Measurements from ENCODE around the gene NINJ1.

Gene NINJ1

GRCh38 chr9:93139365-93140182 is 5.5 kb upstream of the NINJ1 start:
- peak overlapping the region in 3 of 10 experiments; percentile 15 to 34 (median 21); a peak in 4 of 20 replicates for H3K4me3 ChIP-seq
- H3K27me3 ChIP-seq = no peaks in the 10 kb centered on the region
- peak overlapping the region; percentile 55 to 87 (median 78) for H3K4me2 ChIP-seq
- no peaks in the 10 kb centered on the region for H3K36me3 ChIP-seq
- no peak for TF ChIP-seq Cebpa-rat (IDR thresholded peaks at IDR 0.05)
- peak overlapping the region in 10 of 11 experiments; percentile 33 to 94 (median 75); a peak in 19 of 22 replicates for H3K27ac ChIP-seq
- no peaks in the 10 kb centered on the region; a peak in 1 of 22 replicates for H4K20me1 ChIP-seq
- H3K9me3 ChIP-seq (replicated peaks in 1 of 11) = peaks cover 11 to 19% (median 14%) of the 10 kb centered on the region in 11 experiments
- H3K4me1 ChIP-seq = peaks cover 81 to 99% (median 94%) of the 10 kb centered on the region in 10 experiments
- H3K9ac ChIP-seq = peak overlapping the region in 4 of 11 experiments; percentile 41 to 67 (median 60); a peak in 10 of 22 replicates

GRCh38 chr9:93138171-93138764 is 4.2 kb upstream of the NINJ1 start:
- peaks cover 0 to 4% (median 0%) of the 10 kb centered on the region in 11 experiments; a peak in 5 of 22 replicates for H4K20me1 ChIP-seq
- H3K36me3 ChIP-seq = no peaks in the 10 kb centered on the region
- H3K27ac ChIP-seq = peak overlapping the region in 10 of 11 experiments; percentile 53 to 94 (median 76); a peak in 20 of 22 replicates
- peaks cover 11 to 19% (median 14%) of the 10 kb centered on the region in 11 experiments for H3K9me3 ChIP-seq (replicated peaks in 1 of 11)
- H3K4me3 ChIP-seq = peak overlapping the region in 1 of 10 experiments; percentile 5; a peak in 2 of 20 replicates
- H3K4me2 ChIP-seq = peak overlapping the region; percentile 82 to 100 (median 97)
- H3K4me1 ChIP-seq = peaks cover 72 to 93% (median 86%) of the 10 kb centered on the region in 10 experiments
- peak overlapping the region in 8 of 11 experiments; percentile 40 to 91 (median 70); a peak in 14 of 22 replicates for H3K9ac ChIP-seq
- H3K27me3 ChIP-seq = no peaks in the 10 kb centered on the region
- peak in 3 of 11 experiments; percentile 51 to 88 (median 61); a peak in 3 of 22 replicates for TF ChIP-seq Cebpa-rat (IDR thresholded peaks at IDR 0.05)

- Histone ChIP-seq H3K4me2 (peak overlapping the region; percentile 82 to 100 (median 97)), H3K9ac (peak overlapping the region in 9 of 11 experiments; percentile 15 to 91 (median 62); a peak in 15 of 22 replicates), H4K20me1 (peaks cover 0 to 13% (median 0%) of the 10 kb centered on the region in 11 experiments; a peak in 8 of 22 replicates), H3K27ac (peak overlapping the region; percentile 10 to 94 (median 75); a peak in 21 of 22 replicates), H3K36me3 (peaks cover 0 to 4% (median 0%) of the 10 kb centered on the region in 11 experiments; a peak in 1 of 22 replicates), H3K27me3 (no peaks in the 10 kb centered on the region), H3K4me1 (peaks cover 71 to 93% (median 87%) of the 10 kb centered on the region in 10 experiments), H3K9me3 (replicated peaks in 1 of 11) (peaks cover 11 to 19% (median 14%) of the 10 kb centered on the region in 11 experiments), H3K4me3 (0 out of 20 replicates have a peak overlapping the region, but pooled peaks of 1 of the 10 experiments have one; percentile 5)
- no peak for TF ChIP-seq Cebpa-rat (IDR thresholded peaks at IDR 0.05)
Observed at GRCh38 chr9:93137362-93137761, 3.3 kb upstream of the NINJ1 start.

- peak overlapping the region in 9 of 11 experiments; percentile 10 to 91 (median 30); a peak in 9 of 22 replicates for H3K9ac ChIP-seq
- no peak for TF ChIP-seq Cebpa-rat (IDR thresholded peaks at IDR 0.05)
- H3K4me3 ChIP-seq = peak overlapping the region in 1 of 10 experiments; percentile 33; a peak in 2 of 20 replicates
- H4K20me1 ChIP-seq = peaks cover 0 to 26% (median 9%) of the 10 kb centered on the region in 11 experiments; a peak in 8 of 22 replicates
- peaks cover 11 to 19% (median 14%) of the 10 kb centered on the region in 11 experiments for H3K9me3 ChIP-seq (replicated peaks in 1 of 11)
- H3K27me3 ChIP-seq = no peaks in the 10 kb centered on the region
- H3K27ac ChIP-seq = peak overlapping the region; percentile 7 to 94 (median 75); a peak in 17 of 22 replicates
- H3K4me2 ChIP-seq = peak overlapping the region; percentile 82 to 100 (median 97)
- H3K36me3 ChIP-seq = peaks cover 0 to 18% (median 0%) of the 10 kb centered on the region in 11 experiments; a peak in 3 of 22 replicates
- peaks cover 71 to 93% (median 87%) of the 10 kb centered on the region in 10 experiments for H3K4me1 ChIP-seq
Observed at GRCh38 chr9:93136011-93136440, 2.0 kb upstream of the NINJ1 start.

- Histone ChIP-seq H3K27ac (peak overlapping the region; percentile 77 to 96 (median 89)), H3K9ac (peak overlapping the region; percentile 81 to 97 (median 90)), H3K9me3 (replicated peaks in 1 of 11) (peaks cover 11 to 16% (median 14%) of the 10 kb centered on the region in 11 experiments), H4K20me1 (peaks cover 0 to 37% (median 21%) of the 10 kb centered on the region in 11 experiments; a peak in 13 of 22 replicates), H3K4me1 (peaks cover 71 to 93% (median 87%) of the 10 kb centered on the region in 10 experiments), H3K27me3 (no peaks in the 10 kb centered on the region), H3K36me3 (peaks cover 0 to 29% (median 5%) of the 10 kb centered on the region in 11 experiments; a peak in 11 of 22 replicates), H3K4me3 (peak overlapping the region; percentile 84 to 97 (median 88)), H3K4me2 (peak overlapping the region; percentile 82 to 100 (median 97))
- TF ChIP-seq Cebpa-rat (IDR thresholded peaks at IDR 0.05) = no peak
Observed at GRCh38 chr9:93134740-93135444, 841 bp upstream of the NINJ1 start.

- no peaks in the 10 kb centered on the region for H3K27me3 ChIP-seq
- H3K4me1 ChIP-seq = peaks cover 76 to 94% (median 89%) of the 10 kb centered on the region in 10 experiments
- peak overlapping the region; percentile 77 to 96 (median 89) for H3K27ac ChIP-seq
- no peak for TF ChIP-seq Cebpa-rat (IDR thresholded peaks at IDR 0.05)
- peak overlapping the region; percentile 81 to 97 (median 90) for H3K9ac ChIP-seq
- H3K4me2 ChIP-seq = peak overlapping the region; percentile 82 to 100 (median 98)
- peaks cover 0 to 41% (median 9%) of the 10 kb centered on the region in 11 experiments; a peak in 13 of 22 replicates for H3K36me3 ChIP-seq
- H3K9me3 ChIP-seq (replicated peaks in 1 of 11) = peaks cover 1 to 3% (median 2%) of the 10 kb centered on the region in 11 experiments; a peak in 20 of 22 replicates
- peak overlapping the region; percentile 84 to 97 (median 88) for H3K4me3 ChIP-seq
- peaks cover 0 to 50% (median 33%) of the 10 kb centered on the region in 11 experiments; a peak in 14 of 22 replicates for H4K20me1 ChIP-seq
Observed at GRCh38 chr9:93133681-93134014, 403 bp downstream of the NINJ1 start.

- H3K4me1 ChIP-seq = peaks cover 78 to 94% (median 92%) of the 10 kb centered on the region in 10 experiments
Observed at GRCh38 chr9:93132946-93133680, 938 bp downstream of the NINJ1 start.

More at GRCh38 chr9:93132946-93133680, 938 bp downstream of the NINJ1 start:
- H3K4me3 ChIP-seq = peak overlapping the region; percentile 84 to 97 (median 88)
- no peaks in the 10 kb centered on the region for H3K9me3 ChIP-seq (replicated peaks in 1 of 11)
- H3K9ac ChIP-seq = peak overlapping the region; percentile 81 to 97 (median 90)
- peak overlapping the region; percentile 77 to 96 (median 89) for H3K27ac ChIP-seq
- no peaks in the 10 kb centered on the region for H3K27me3 ChIP-seq
- peaks cover 0 to 46% (median 11%) of the 10 kb centered on the region in 11 experiments; a peak in 14 of 22 replicates for H3K36me3 ChIP-seq
- TF ChIP-seq Cebpa-rat (IDR thresholded peaks at IDR 0.05) = no peak
- H4K20me1 ChIP-seq = peaks cover 0 to 55% (median 38%) of the 10 kb centered on the region in 11 experiments; a peak in 15 of 22 replicates
- peak overlapping the region; percentile 82 to 100 (median 98) for H3K4me2 ChIP-seq
